Activated CD4-positive, alpha-beta memory T cell treated with anti-CD3 and anti-CD28 coated beads for 36 hours (primary cell): Measurements from ENCODE around the gene PLA1A. TPM values are rescaled to one million over a fixed set of nuclear protein-coding genes. Genes with fewer than 3 reads are reported as not detected.
"Not testable (repeated sequence)": the region's sequence is repeated elsewhere in the genome, so short reads cannot be mapped to it uniquely, and the experiment has no call there.

ENCODE experiments used
- CTCF ChIA-PET: fragments of 350-600 bp; sonication (Branson Sonifier 250); formaldehyde crosslinking; loops from one replicate; lab custom pipeline; 2021; ENCODE audit warnings: antibody characterized with exemption, inconsistent platforms; lab: Charles Lee
- POLR2A ChIA-PET: fragments of 350-600 bp; sonication (Branson Sonifier 250); formaldehyde crosslinking; loops from one replicate; lab custom pipeline; 2021; ENCODE audit warnings: antibody characterized with exemption; lab: Charles Lee
- DNase-seq: peaks from one replicate; pipeline ENCODE4 v3.0.0-alpha.2; 2020
- H3K27ac Mint-ChIP-seq: one replicate; pipeline ENCODE4 v1.8.0; 2021; ENCODE audit warnings: mixed read lengths
- H3K27me3 Mint-ChIP-seq: one replicate; pipeline ENCODE4 v1.8.0; 2021; ENCODE audit warnings: mixed read lengths
- H3K36me3 Mint-ChIP-seq: one replicate; pipeline ENCODE4 v1.8.0; 2021; ENCODE audit warnings: mixed read lengths
- H3K4me1 Mint-ChIP-seq: one replicate; pipeline ENCODE4 v1.8.0; 2021; ENCODE audit warnings: low read depth, mixed read lengths
- H3K4me3 Mint-ChIP-seq: one replicate; pipeline ENCODE4 v1.8.0; 2021; ENCODE audit warnings: mild to moderate bottlenecking, mixed read lengths
- H3K9me3 Mint-ChIP-seq: one replicate; pipeline ENCODE4 v1.8.0; 2021; ENCODE audit warnings: mixed read lengths
- intact Hi-C: fragments of 100-400 bp; cut with micrococcal nuclease; formaldehyde crosslinking; loops from one replicate; pipeline ENCODE4 v1.15.1; 2023
- total RNA-seq, 2 experiments: library from RNA; stranded (reverse); gene quantifications; one replicate each; pipeline ENCODE4 v1.2.3, GENCODE V29; 2021

PLA1A gene
- total RNA-seq, 2 experiments from 2014 or later, result 0.31 to 0.34 TPM

GRCh38 chr3:119559441-119559963, 38.2 kb upstream of the PLA1A start, which contains the start of gene CD80:
Gene CD80 (minus strand): TSS chr3:119559614. CDS start chr3:119557728, 1,886 bp downstream.
- Mint-ChIP-seq H3K4me3 (peak within 1 kb of the TSS; percentile 24), H3K36me3 (no peaks in the 10 kb centered on the region), H3K9me3 (peaks cover 2% of the 10 kb centered on the region), H3K27ac (peak within 1 kb of the TSS; percentile 56), H3K4me1 (peaks cover 24% of the 10 kb centered on the region), H3K27me3 (no peaks in the 10 kb centered on the region)
- peak; percentile 84 for DNase-seq
- CTCF ChIA-PET, result interaction anchor here (0.7 to 1.9 kb wide), 11 partner anchors 9 to 125 kb away, joined by 3 to 7 read pairs (median 4); no protein-coding TSS in a partner anchor
- POLR2A ChIA-PET, result interaction anchor here (1.5 kb wide), 2 partner anchors 61 to 96 kb away, joined by 4 to 6 read pairs; partner anchors contain the start of genes TIMMDC1 and TMEM39A
- intact Hi-C loops, result loop anchor here (1.0 kb wide), 2 partner anchors 61 to 96 kb away; partner anchors contain the start of genes TIMMDC1 and TMEM39A

- ChIA-PET POLR2A (interaction anchor here (1.5 kb wide), 2 partner anchors 62 to 97 kb away, joined by 4 to 6 read pairs; partner anchors contain the start of genes TIMMDC1 and TMEM39A), CTCF (interaction anchor here (0.7 to 1.9 kb wide), 9 partner anchors 13 to 124 kb away, joined by 3 to 7 read pairs (median 4); no protein-coding TSS in a partner anchor)
- Mint-ChIP-seq H3K4me3 (no peak overlapping the region), H3K27ac (no peak overlapping the region), H3K36me3 (no peaks in the 10 kb centered on the region), H3K27me3 (no peaks in the 10 kb centered on the region), H3K9me3 (peaks cover 2% of the 10 kb centered on the region), H3K4me1 (peaks cover 24% of the 10 kb centered on the region)
- no peak for DNase-seq
- intact Hi-C loops, result no loop called here
These were observed 37.5 kb upstream of the PLA1A start for GRCh38 chr3:119560160-119560559.

GRCh38 chr3:119562307-119562961, 35.3 kb upstream of the PLA1A start:
- DNase-seq, result peak; percentile 76
- intact Hi-C loops, result loop anchor here (1.0 kb wide), 4 partner anchors 20 to 138 kb away; partner anchors contain the start of gene COX17
- Mint-ChIP-seq H3K27me3 (no peaks in the 10 kb centered on the region), H3K36me3 (no peaks in the 10 kb centered on the region), H3K27ac (peak overlapping the region; percentile 89), H3K4me1 (peaks cover 25% of the 10 kb centered on the region), H3K9me3 (peaks cover 2% of the 10 kb centered on the region), H3K4me3 (peak overlapping the region; percentile 48)
- CTCF ChIA-PET, result no interaction called here
- POLR2A ChIA-PET, result interaction anchor here (1.0 kb wide), 1 partner anchor 18 kb away, joined by 5 read pairs; no protein-coding TSS in a partner anchor

- POLR2A ChIA-PET, result interaction anchor here (1.0 kb wide), 1 partner anchor 17 kb away, joined by 5 read pairs; no protein-coding TSS in a partner anchor
- Mint-ChIP-seq H3K4me1 (peaks cover 17% of the 10 kb centered on the region), H3K27ac (peak overlapping the region; percentile 13)
- H3K9me3 Mint-ChIP-seq, H3K36me3 Mint-ChIP-seq, CTCF ChIA-PET, H3K4me3 Mint-ChIP-seq, intact Hi-C loops, DNase-seq, H3K27me3 Mint-ChIP-seq: not testable (repeated sequence)
These were observed 34.4 kb upstream of the PLA1A start for GRCh38 chr3:119563334-119563733.

- ChIA-PET POLR2A (no interaction called here), CTCF (no interaction called here)
- intact Hi-C loops, result no loop called here
- H3K27me3 Mint-ChIP-seq, result peaks cover 2% of the 10 kb centered on the region
- H3K9me3 Mint-ChIP-seq, result peaks cover 2% of the 10 kb centered on the region
- no peak overlapping the region for H3K4me3 Mint-ChIP-seq
- no peak overlapping the region for H3K27ac Mint-ChIP-seq
- peaks cover 3% of the 10 kb centered on the region for H3K4me1 Mint-ChIP-seq
- no peaks in the 10 kb centered on the region for H3K36me3 Mint-ChIP-seq
- no peak for DNase-seq
These were observed 28.5 kb upstream of the PLA1A start for GRCh38 chr3:119569156-119569555.

GRCh38 chr3:119570229-119570628, 27.5 kb upstream of the PLA1A start:
- Mint-ChIP-seq H3K4me3 (no peak overlapping the region), H3K27ac (no peak overlapping the region), H3K4me1 (peaks cover 3% of the 10 kb centered on the region), H3K27me3 (peaks cover 2% of the 10 kb centered on the region), H3K9me3 (no peaks in the 10 kb centered on the region), H3K36me3 (no peaks in the 10 kb centered on the region)
- intact Hi-C loops, result loop anchor here (10.0 kb wide), 1 partner anchor 275 kb away; the partner anchor contains the start of gene ARHGAP31
- ChIA-PET POLR2A (no interaction called here), CTCF (no interaction called here)
- no peak for DNase-seq

- H3K27me3 Mint-ChIP-seq, result peaks cover 2% of the 10 kb centered on the region
- CTCF ChIA-PET, result no interaction called here
- no peaks in the 10 kb centered on the region for H3K36me3 Mint-ChIP-seq
- intact Hi-C loops, result loop anchor here (10.0 kb wide), 1 partner anchor 276 kb away; the partner anchor contains the start of gene ARHGAP31
- H3K27ac Mint-ChIP-seq, result no peak overlapping the region
- POLR2A ChIA-PET, result no interaction called here
- H3K4me3 Mint-ChIP-seq, result no peak overlapping the region
- peaks cover 3% of the 10 kb centered on the region for H3K4me1 Mint-ChIP-seq
- no peaks in the 10 kb centered on the region for H3K9me3 Mint-ChIP-seq
- DNase-seq, result no peak
These were observed 26.5 kb upstream of the PLA1A start for GRCh38 chr3:119571230-119571629.

- Mint-ChIP-seq H3K36me3 (no peaks in the 10 kb centered on the region), H3K4me1 (no peaks in the 10 kb centered on the region), H3K27ac (no peak overlapping the region), H3K27me3 (peaks cover 2% of the 10 kb centered on the region), H3K4me3 (no peak overlapping the region), H3K9me3 (no peaks in the 10 kb centered on the region)
- ChIA-PET CTCF (no interaction called here), POLR2A (no interaction called here)
- DNase-seq, result no peak
- intact Hi-C loops, result loop anchor here (10.0 kb wide), 1 partner anchor 277 kb away; the partner anchor contains the start of gene ARHGAP31
These were observed 26.0 kb upstream of the PLA1A start for GRCh38 chr3:119571688-119572087.

GRCh38 chr3:119575507-119575906, 22.2 kb upstream of the PLA1A start:
- peaks cover 10% of the 10 kb centered on the region for H3K4me1 Mint-ChIP-seq
- no peak overlapping the region for H3K27ac Mint-ChIP-seq
- DNase-seq, result no peak
- H3K36me3 Mint-ChIP-seq, result no peaks in the 10 kb centered on the region
- ChIA-PET POLR2A (no interaction called here), CTCF (no interaction called here)
- H3K27me3 Mint-ChIP-seq, result peaks cover 5% of the 10 kb centered on the region
- H3K4me3 Mint-ChIP-seq, result no peak overlapping the region
- H3K9me3 Mint-ChIP-seq, result no peaks in the 10 kb centered on the region
- intact Hi-C loops, result loop anchor here (5.0 to 10.0 kb wide), 2 partner anchors 113 to 281 kb away; partner anchors contain the start of genes ARHGAP31 and TMEM39A

GRCh38 chr3:119579366-119580066, 18.2 kb upstream of the PLA1A start, which contains the start of gene ADPRH:
Gene ADPRH (plus strand): TSS chr3:119579492. CDS start chr3:119582170, 2,678 bp downstream.
- intact Hi-C loops, result loop anchor here (1.0 to 10.0 kb wide), 3 partner anchors 98 to 285 kb away; partner anchors contain the start of genes ARHGAP31, COX17 and TMEM39A
- peak within 1 kb of the TSS; percentile 61 for H3K27ac Mint-ChIP-seq
- peaks cover 26% of the 10 kb centered on the region for H3K4me1 Mint-ChIP-seq
- no peaks in the 10 kb centered on the region for H3K9me3 Mint-ChIP-seq
- peak within 1 kb of the TSS; percentile 74 for H3K4me3 Mint-ChIP-seq
- no peaks in the 10 kb centered on the region for H3K36me3 Mint-ChIP-seq
- ChIA-PET POLR2A (interaction anchor here (0.8 to 3.6 kb wide), 4 partner anchors 17 to 285 kb away, joined by 3 to 13 read pairs (median 4); partner anchors contain the start of gene ARHGAP31), CTCF (interaction anchor here (0.7 to 3.7 kb wide), 5 partner anchors 20 to 829 kb away, joined by 3 to 16 read pairs (median 4); partner anchors contain the start of gene CD80)
- peak; percentile 77 for DNase-seq
- peaks cover 3% of the 10 kb centered on the region for H3K27me3 Mint-ChIP-seq
